Endothelial cell of umbilical vein (primary cell): ENCODE data around the gene CKLF. TPM values are rescaled to one million over a fixed set of nuclear protein-coding genes. Genes with fewer than 3 reads are reported as not detected.

Experiments
- BruUV-seq: library from RNA; stranded (reverse); fragments of 400-500 nt; replicated peaks from 2 replicates; lab custom pipeline; 2021; lab: Mats Ljungman, UMichigan
- CTCF ChIA-PET: fragments of 300-600, 350-600 bp; sonication (Branson Sonifier 250); formaldehyde crosslinking; loops from one replicate; lab custom pipeline; 2021; ENCODE audit warnings: antibody characterized with exemption, inconsistent platforms; lab: Charles Lee
- POLR2A ChIA-PET: fragments of 300-600, 350-600 bp; sonication (Branson Sonifier 250); formaldehyde crosslinking; loops from one replicate; lab custom pipeline; 2021; ENCODE audit warnings: antibody characterized with exemption, inconsistent platforms; lab: Charles Lee
- DNase-seq: peaks from one replicate; pipeline ENCODE4 v3.0.0-alpha.2; 2011; ENCODE audit warnings: low read depth, low spot score
- FAIRE-seq: peaks from 2 replicates; lab custom pipeline; 2011; peaks lifted over from hg19 to GRCh38; lab: Jason Lieb, UNC
- H2AFZ ChIP-seq: 2 replicates; pipeline ENCODE4 v1.6.0; 2012; ENCODE audit warnings: low read depth, low read length, control low read depth, inconsistent platforms
- H3K27ac ChIP-seq: 2 replicates; pipeline ENCODE4 v1.5.1; 2011; ENCODE audit warnings: low read depth, mild to moderate bottlenecking, control low read depth, low read length, moderate library complexity; ENCODE audit not compliant: insufficient read depth
- H3K27me3 ChIP-seq, 2 experiments: 2 replicates each; pipeline versions ENCODE4 v1.6.0 to v1.6.1; 2011; ENCODE audit warnings: low read length in 2 of 2, mixed read lengths in 1 of 2; ENCODE audit not compliant: control insufficient read depth in 2 of 2, insufficient read depth in 2 of 2
- H3K36me3 ChIP-seq, 2 experiments: 2 replicates in 1 of 2; 3 replicates in 1 of 2; pipeline ENCODE4 v1.5.1; 2011; ENCODE audit warnings: low read length in 2 of 2, mild to moderate bottlenecking in 1 of 2, moderate library complexity in 1 of 2; ENCODE audit not compliant: control insufficient read depth in 2 of 2, insufficient read depth in 2 of 2; ENCODE audit errors: extremely low read depth in 1 of 2
- H3K4me1 ChIP-seq: 3 replicates; pipeline ENCODE4 v1.5.1; 2011; ENCODE audit warnings: mild to moderate bottlenecking, low read length; ENCODE audit not compliant: control insufficient read depth, insufficient read depth; ENCODE audit errors: extremely low read depth
- H3K4me2 ChIP-seq: 2 replicates; pipeline ENCODE4 v1.6.1; 2011; ENCODE audit warnings: low read length, control low read depth, mixed read lengths; ENCODE audit not compliant: insufficient read depth
- H3K4me3 ChIP-seq, 3 experiments: fragments of 200-600 bp in 1 of 3; sonication (generic), shearing (Covaris generic) in 1 of 3; replicated peaks in 1 of 3; 2 replicates each; pipeline ENCODE4 v1.5.1; 2011 to 2016; ENCODE audit warnings: control low read depth in 3 of 3, low read length in 3 of 3, mild to moderate bottlenecking in 2 of 3, inconsistent platforms in 1 of 3, low read depth in 1 of 3, moderate library complexity in 1 of 3; ENCODE audit not compliant: insufficient read depth in 1 of 3
- H3K79me2 ChIP-seq: 2 replicates; pipeline ENCODE4 v1.6.0; 2012; ENCODE audit warnings: low read length, inconsistent platforms; ENCODE audit not compliant: control insufficient read depth, insufficient read depth
- H3K9ac ChIP-seq: replicated peaks from 2 replicates; pipeline ENCODE3; 2011; ENCODE audit warnings: low read length, control low read depth; ENCODE audit not compliant: insufficient read depth; ENCODE audit errors: extremely low read depth
- H3K9me1 ChIP-seq: replicated peaks from 3 replicates; pipeline ENCODE4 v1.6.0; 2011; ENCODE audit warnings: mild to moderate bottlenecking, low read length; ENCODE audit not compliant: control insufficient read depth, insufficient read depth; ENCODE audit errors: extremely low read depth
- H3K9me3 ChIP-seq: replicated peaks from 2 replicates; pipeline ENCODE4 v1.5.1; 2012; ENCODE audit warnings: low read length, inconsistent platforms; ENCODE audit not compliant: control insufficient read depth, insufficient read depth
- H4K20me1 ChIP-seq: replicated peaks from 2 replicates; pipeline ENCODE3; 2011; ENCODE audit warnings: mild to moderate bottlenecking, low read length; ENCODE audit not compliant: control insufficient read depth, insufficient read depth; ENCODE audit errors: extremely low read depth
- CTCF ChIP-seq, 2 donors: IDR thresholded peaks; 1 replicate in 1 of 2; 2 replicates in 1 of 2; pipeline ENCODE4 v1.5.1; 2011; ENCODE audit warnings: low read length in 2 of 2, mild to moderate bottlenecking in 2 of 2, moderate library complexity in 2 of 2, control low read depth in 1 of 2, inconsistent platforms in 1 of 2, low read depth in 1 of 2; ENCODE audit not compliant: insufficient read depth in 1 of 2; ENCODE audit errors: extremely low read depth in 1 of 2
- EZH2 ChIP-seq: IDR thresholded peaks from 2 replicates; pipeline ENCODE4 v1.6.1; 2012; ENCODE audit warnings: borderline replicate concordance, low read depth, mild to moderate bottlenecking, moderate library complexity, low read length, inconsistent platforms; ENCODE audit not compliant: severe bottlenecking
- FOS ChIP-seq: IDR thresholded peaks from 2 replicates; pipeline ENCODE4 v1.6.1; 2011; ENCODE audit warnings: mild to moderate bottlenecking, low read length, moderate library complexity, borderline replicate concordance; ENCODE audit not compliant: insufficient read depth
- GATA2 ChIP-seq: IDR thresholded peaks from 2 replicates; pipeline ENCODE4 v1.7.0; 2011; ENCODE audit warnings: low read depth, mild to moderate bottlenecking, moderate library complexity, mixed read lengths, low read length; ENCODE audit not compliant: insufficient read length, insufficient read depth
- JUN ChIP-seq: IDR thresholded peaks from 2 replicates; pipeline ENCODE4 v1.6.1; 2011; ENCODE audit warnings: borderline replicate concordance, low read depth; ENCODE audit not compliant: insufficient read length, insufficient read depth
- MYC ChIP-seq: IDR thresholded peaks from one replicate; pipeline ENCODE4 v1.6.1; 2011; ENCODE audit warnings: mild to moderate bottlenecking, low read depth, low read length
- POLR2A ChIP-seq: IDR thresholded peaks from 2 replicates; pipeline ENCODE4 v1.6.1; 2012; ENCODE audit warnings: low read depth, mild to moderate bottlenecking, control low read depth, low read length
- POLR2AphosphoS5 ChIP-seq: IDR thresholded peaks from 2 replicates; pipeline ENCODE4 v1.6.1; 2012; ENCODE audit warnings: low read depth, mild to moderate bottlenecking, control low read depth, low read length, moderate library complexity; ENCODE audit not compliant: insufficient read depth
- dilution Hi-C: fragments of 300-500 bp; cut with MboI; formaldehyde crosslinking; loops from one replicate; pipeline ENCODE4 v1.15.0; 2019; ENCODE audit warnings: low sequenced_read_pairs; ENCODE audit not compliant: extremely low pct_ligation_motif_present
- intact Hi-C: fragments of 100-400 bp; cut with micrococcal nuclease; formaldehyde crosslinking; loops from one replicate; pipeline ENCODE4 v1.10.0; 2022
- polyA plus RNA-seq, 4 experiments: library from polyadenylated mRNA; depleted of rRNA in 3 of 4; stranded (reverse) in 3 of 4; unstranded in 1 of 4; fragments of >200 nt; gene quantifications; 2 replicates each; pipeline versions ENCODE4 v1.2.1 to v1.2.3, GENCODE V29; 2011 to 2012; ENCODE audit warnings: missing spikeins in 1 of 4
- total RNA-seq: library from RNA; stranded (reverse); gene quantifications from 2 replicates; pipeline ENCODE4 v1.2.3, GENCODE V29; 2021
- TF ChIP-seq, protein P1 (sequence below): IDR thresholded peaks from 2 replicates; pipeline ENCODE4 v1.6.1; 2011; ENCODE audit not compliant: insufficient read depth, insufficient read length

CKLF gene
- total and polyA plus RNA-seq, 2 donors (not counting 3 experiments of a cell fraction or from before 2014, with no cell fraction given) = 80.0 to 209 TPM

- FAIRE-seq (no peak), DNase-seq (no peak)
- no peaks in the 10 kb centered on the region for H3K36me3 ChIP-seq
- no peaks in the 10 kb centered on the region for H3K9me1 ChIP-seq
- H3K79me2 ChIP-seq = no peaks in the 10 kb centered on the region
- BruUV-seq = no TSS peak
- TF ChIP-seq EZH2 = no peak
- no peak for TF ChIP-seq POLR2A
- TF ChIP-seq MYC = no peak
- no peak for TF ChIP-seq FOS
- TF ChIP-seq CTCF (IDR thresholded peaks at IDR 0.05; ENCODE audit: extremely low read depth in 1 of 2, insufficient read depth in 1 of 2, low read depth in 1 of 2, low read length in 2 of 2) = no peak
- TF ChIP-seq GATA2 = no peak
- TF ChIP-seq, protein P1, sequence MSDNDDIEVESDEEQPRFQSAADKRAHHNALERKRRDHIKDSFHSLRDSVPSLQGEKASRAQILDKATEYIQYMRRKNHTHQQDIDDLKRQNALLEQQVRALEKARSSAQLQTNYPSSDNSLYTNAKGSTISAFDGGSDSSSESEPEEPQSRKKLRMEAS = no peak
- TF ChIP-seq POLR2AphosphoS5 = no peak
- TF ChIP-seq JUN = no peak
- H3K9me3 ChIP-seq = no peaks in the 10 kb centered on the region
- no peaks in the 10 kb centered on the region for H3K27me3 ChIP-seq
- H3K9ac ChIP-seq = no peak overlapping the region
- ChIA-PET CTCF (interaction anchor here (1.0 to 1.1 kb wide), 2 partner anchors 12 to 105 kb away, joined by 3 read pairs; no protein-coding TSS in a partner anchor), POLR2A (no interaction called here)
- no peak overlapping the region for H3K27ac ChIP-seq
- no peak overlapping the region for H2AFZ ChIP-seq
- H3K4me2 ChIP-seq = no peak overlapping the region
- dilution Hi-C loops (no loop called here), intact Hi-C loops (no loop called here)
- no peaks in the 10 kb centered on the region for H4K20me1 ChIP-seq
- H3K4me1 ChIP-seq = peaks cover 9% of the 10 kb centered on the region
- H3K4me3 ChIP-seq = no peak overlapping the region
These were observed 48.8 kb upstream of the CKLF start for GRCh38 chr16:66503612-66504011.
